Lower lobe of right lung (tissue), 2 donors: ENCODE results near the gene SLC4A4. TPM values are rescaled to one million over a fixed set of nuclear protein-coding genes. Genes with fewer than 3 reads are reported as not detected.

Experiments used
- ATAC-seq, 2 donors: fragments of 200-7000 bp; cut with Tn5 transposase; one replicate each; pipeline ENCODE4 v1.9.1; 2020 to 2022; ENCODE audit warnings: mild to moderate bottlenecking in 2 of 2, moderate library complexity in 2 of 2
- DNase-seq: peaks from one replicate; pipeline ENCODE4 v3.0.0-alpha.2; 2020
- H3K27ac ChIP-seq: fragments of 200-600 bp; one replicate; pipeline ENCODE4 v1.8.0; 2022
- H3K27me3 ChIP-seq: fragments of 200-600 bp; one replicate; pipeline ENCODE4 v1.8.0; 2022; ENCODE audit warnings: low read depth
- H3K36me3 ChIP-seq: fragments of 200-600 bp; one replicate; pipeline ENCODE4 v1.8.0; 2022; ENCODE audit warnings: mild to moderate bottlenecking
- H3K4me1 ChIP-seq: fragments of 200-600 bp; one replicate; pipeline ENCODE4 v1.8.0; 2022
- H3K4me3 ChIP-seq: fragments of 200-600 bp; one replicate; pipeline ENCODE4 v1.8.0; 2022; ENCODE audit warnings: mild to moderate bottlenecking
- H3K9me3 ChIP-seq: fragments of 200-600 bp; one replicate; pipeline ENCODE4 v1.8.0; 2022
- CTCF ChIP-seq: fragments of 200-600 bp; IDR thresholded peaks from one replicate; pipeline ENCODE4 v1.8.0; 2022; ENCODE audit warnings: antibody characterized with exemption, mild to moderate bottlenecking
- intact Hi-C: fragments of 100-400 bp; cut with DNase I; formaldehyde crosslinking; loops from one replicate; pipeline ENCODE4 v1.11.0; 2022
- total RNA-seq: library from RNA; stranded (reverse); fragmentation: NEBNext Ultra II Directional; extraction: Animal tissue kit (Norgen Biotek cat#: 25700); gene quantifications from one replicate; pipeline ENCODE4 v1.2.1, GENCODE V29; 2021
- donor health status: DM: no; HTN: yes; CAD: no; lungs with severe emphysema.

SLC4A4 gene
- total RNA-seq, 1 donor from 2014 or later: 18.8 TPM

- Histone ChIP-seq H3K4me3 (no peak overlapping the region), H3K27me3 (no peaks in the 10 kb centered on the region), H3K27ac (no peak overlapping the region), H3K36me3 (no peaks in the 10 kb centered on the region), H3K4me1 (peaks cover 3% of the 10 kb centered on the region), H3K9me3 (no peaks in the 10 kb centered on the region)
- TF ChIP-seq CTCF: no peak
- DNase-seq (no peak), ATAC-seq (no peak)
- intact Hi-C loops: no loop called here
Measured at GRCh38 chr4:71429962-71430361, 91.1 kb downstream of the SLC4A4 start.

GRCh38 chr4:71430609-71431008, 91.8 kb downstream of the SLC4A4 start:
- Histone ChIP-seq H3K27ac (no peak overlapping the region), H3K27me3 (no peaks in the 10 kb centered on the region), H3K4me3 (no peak overlapping the region), H3K9me3 (no peaks in the 10 kb centered on the region), H3K36me3 (no peaks in the 10 kb centered on the region), H3K4me1 (peaks cover 3% of the 10 kb centered on the region)
- ATAC-seq (no peak), DNase-seq (no peak)
- no peak for TF ChIP-seq CTCF
- intact Hi-C loops: no loop called here

GRCh38 chr4:71440612-71441011, 101.8 kb downstream of the SLC4A4 start:
- H3K9me3 ChIP-seq: no peaks in the 10 kb centered on the region
- intact Hi-C loops: no loop called here
- DNase-seq (no peak), ATAC-seq (no peak)
- no peaks in the 10 kb centered on the region for H3K4me1 ChIP-seq
- no peak for TF ChIP-seq CTCF
- no peaks in the 10 kb centered on the region for H3K36me3 ChIP-seq
- H3K4me3 ChIP-seq: no peak overlapping the region
- H3K27me3 ChIP-seq: no peaks in the 10 kb centered on the region
- no peak overlapping the region for H3K27ac ChIP-seq

GRCh38 chr4:71441186-71442169, 102.7 kb downstream of the SLC4A4 start:
- no peaks in the 10 kb centered on the region for H3K4me1 ChIP-seq
- ATAC-seq (no peak), DNase-seq (no peak)
- no peak overlapping the region for H3K27ac ChIP-seq
- no peaks in the 10 kb centered on the region for H3K27me3 ChIP-seq
- H3K4me3 ChIP-seq: no peak overlapping the region
- no peaks in the 10 kb centered on the region for H3K36me3 ChIP-seq
- intact Hi-C loops: no loop called here
- H3K9me3 ChIP-seq: no peaks in the 10 kb centered on the region
- TF ChIP-seq CTCF: no peak

GRCh38 chr4:71442336-71442735, 103.5 kb downstream of the SLC4A4 start:
- TF ChIP-seq CTCF: no peak
- Histone ChIP-seq H3K27me3 (no peaks in the 10 kb centered on the region), H3K4me3 (no peak overlapping the region), H3K27ac (no peak overlapping the region), H3K4me1 (no peaks in the 10 kb centered on the region), H3K36me3 (no peaks in the 10 kb centered on the region), H3K9me3 (no peaks in the 10 kb centered on the region)
- ATAC-seq (no peak), DNase-seq (no peak)
- intact Hi-C loops: no loop called here
